PFSK-1 (cell line): ENCODE results near the gene SF3B5.

Source experiments
- FOXP2 ChIP-seq: optimal IDR thresholded peaks from 2 replicates; pipeline ENCODE3; 2011; ENCODE audit warnings: borderline replicate concordance, control low read depth, inconsistent platforms; ENCODE audit not compliant: insufficient read depth; ENCODE audit errors: extremely low read length, extremely low read depth
- POLR2AphosphoS5 ChIP-seq: IDR thresholded peaks from 2 replicates; pipeline ENCODE4 v1.6.1; 2012; ENCODE audit warnings: low read depth, mild to moderate bottlenecking, control low read depth, low read length, moderate library complexity
- REST ChIP-seq, 2 experiments: IDR thresholded peaks; 2 replicates each; pipeline versions ENCODE4 v1.6.1 to v1.8.0; 2011 to 2012; ENCODE audit warnings: low read depth in 2 of 2, low read length in 2 of 2, control low read depth in 1 of 2, inconsistent platforms in 1 of 2, mild to moderate bottlenecking in 1 of 2, moderate library complexity in 1 of 2; ENCODE audit not compliant: insufficient read depth in 1 of 2
- SIN3A ChIP-seq: IDR thresholded peaks from 2 replicates; pipeline ENCODE4 v1.6.1; 2012; ENCODE audit warnings: mild to moderate bottlenecking, low read length, moderate library complexity, borderline replicate concordance; ENCODE audit not compliant: insufficient read depth
- TAF1 ChIP-seq: IDR thresholded peaks from 2 replicates; pipeline ENCODE4 v1.6.1; 2012; ENCODE audit warnings: low read length, control low read depth, borderline replicate concordance; ENCODE audit not compliant: insufficient read depth

Gene SF3B5

GRCh38 chr6:144053601-144054000, 41.8 kb downstream of the SF3B5 start:
- no peak for TF ChIP-seq REST (IDR thresholded peaks at IDR 0.05; ENCODE audit: insufficient read depth in 1 of 2, low read depth in 2 of 2, low read length in 2 of 2)
- TF ChIP-seq SIN3A = no peak
- TF ChIP-seq POLR2AphosphoS5 = no peak
- no peak for TF ChIP-seq FOXP2
- TF ChIP-seq TAF1 = no peak

- TF ChIP-seq REST (IDR thresholded peaks at IDR 0.05; ENCODE audit: insufficient read depth in 1 of 2, low read depth in 2 of 2, low read length in 2 of 2) (no peak), POLR2AphosphoS5 (no peak), FOXP2 (no peak), TAF1 (no peak), SIN3A (no peak)
Measured at GRCh38 chr6:144052488-144052887, 42.9 kb downstream of the SF3B5 start.

GRCh38 chr6:144049386-144049785, 46.0 kb downstream of the SF3B5 start:
- TF ChIP-seq REST (IDR thresholded peaks at IDR 0.05; ENCODE audit: insufficient read depth in 1 of 2, low read depth in 2 of 2, low read length in 2 of 2) = no peak
- TF ChIP-seq TAF1 = no peak
- TF ChIP-seq POLR2AphosphoS5 = no peak
- TF ChIP-seq FOXP2 = no peak
- TF ChIP-seq SIN3A = no peak

GRCh38 chr6:144047688-144048087, 47.7 kb downstream of the SF3B5 start:
- TF ChIP-seq FOXP2 = no peak
- no peak for TF ChIP-seq SIN3A
- TF ChIP-seq POLR2AphosphoS5 = no peak
- no peak for TF ChIP-seq REST (IDR thresholded peaks at IDR 0.05; ENCODE audit: insufficient read depth in 1 of 2, low read depth in 2 of 2, low read length in 2 of 2)
- TF ChIP-seq TAF1 = no peak
